ENCODE results near the gene ALDH4A1.

Gene ALDH4A1

GRCh38 chr1:18922319-18922726, 20.0 kb upstream of the ALDH4A1 start:
- no peak for DNase-seq

- DNase-seq: no peak
These were observed 19.3 kb upstream of the ALDH4A1 start for GRCh38 chr1:18921516-18922251.

DNA sequence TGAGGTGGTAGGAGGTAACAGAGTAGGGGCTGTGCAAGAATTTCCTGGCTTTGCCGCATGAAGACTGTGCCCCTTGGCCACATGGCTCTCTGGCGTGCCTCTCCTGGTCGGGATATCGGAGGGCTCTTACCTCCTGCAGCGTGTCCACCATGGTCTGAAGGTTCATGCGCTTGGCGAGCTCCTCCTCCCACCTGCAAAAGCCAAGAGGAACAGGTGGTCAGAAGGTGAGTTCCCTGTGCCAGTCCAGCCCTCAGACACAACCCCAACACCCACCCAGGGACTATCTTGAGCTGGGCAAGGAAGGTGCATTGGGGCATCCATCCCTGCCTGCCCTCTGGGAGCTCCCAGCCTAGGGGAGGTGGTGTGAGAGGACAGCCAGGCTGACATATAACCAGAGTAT, 18.6 kb upstream of the ALDH4A1 start:
- DNase-seq: no peak

- no peak for DNase-seq
These were observed 17.6 kb upstream of the ALDH4A1 start for GRCh38 chr1:18919956-18920355.

- no peak for DNase-seq
These were observed 17.0 kb upstream of the ALDH4A1 start for GRCh38 chr1:18919197-18919905.

- DNase-seq: no peak
These were observed 16.1 kb upstream of the ALDH4A1 start for GRCh38 chr1:18918417-18918816.

DNA sequence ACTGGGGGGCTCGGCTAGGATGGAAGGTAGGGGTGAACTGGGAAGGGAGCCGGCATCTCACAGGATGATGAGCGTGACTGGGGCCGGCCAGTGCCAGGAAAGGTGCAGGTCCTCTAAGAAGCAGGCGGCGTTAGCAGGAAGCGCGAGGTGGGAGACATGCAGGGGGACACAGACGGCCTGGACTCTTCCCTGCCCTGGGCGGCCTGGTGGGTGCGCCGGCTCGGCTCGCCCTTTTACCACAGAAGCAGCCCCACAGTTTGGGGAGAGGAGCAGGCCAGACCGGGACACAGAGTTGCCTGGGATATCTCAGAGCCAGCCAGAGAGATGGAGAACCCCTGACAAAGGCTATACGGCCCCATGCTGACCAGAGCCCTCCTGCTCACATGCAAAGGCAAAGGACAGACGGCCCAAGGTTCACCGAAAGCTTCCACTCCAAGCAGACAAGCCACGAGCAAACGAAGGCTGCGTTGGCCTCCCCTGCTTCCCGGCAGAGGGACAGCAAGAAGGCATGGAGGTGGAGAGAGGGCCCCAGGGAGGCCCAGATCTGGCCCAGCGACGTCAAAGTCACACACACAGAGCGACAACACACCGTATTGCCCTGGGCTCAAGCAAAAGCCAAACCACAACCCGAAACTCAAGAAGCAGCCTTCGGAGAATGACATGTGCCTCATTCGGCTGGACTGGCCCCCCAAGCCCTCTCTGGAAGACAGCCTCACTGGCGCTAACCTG, 14.9 kb upstream of the ALDH4A1 start:
- no peak for DNase-seq

DNA sequence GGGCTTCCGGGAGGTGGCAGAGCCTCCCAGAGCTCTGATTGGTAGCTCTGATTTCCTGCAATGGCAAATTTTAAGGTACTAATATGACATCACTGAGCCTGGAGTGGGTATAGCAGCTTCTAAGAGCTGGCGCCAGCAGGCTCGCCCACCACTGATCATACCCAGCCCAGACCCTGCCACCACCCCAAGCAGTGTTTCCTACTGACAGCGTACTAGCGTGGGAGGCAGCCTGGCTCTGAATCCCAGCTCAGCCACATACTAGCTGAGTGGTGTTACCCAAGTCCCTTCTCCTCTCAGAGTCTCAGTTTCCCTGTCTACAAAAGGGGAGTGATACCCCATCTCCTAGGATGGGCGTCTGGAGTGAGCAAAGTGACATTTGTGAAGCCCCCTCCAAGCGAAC, 13.0 kb upstream of the ALDH4A1 start:
- DNase-seq: no peak

DNA sequence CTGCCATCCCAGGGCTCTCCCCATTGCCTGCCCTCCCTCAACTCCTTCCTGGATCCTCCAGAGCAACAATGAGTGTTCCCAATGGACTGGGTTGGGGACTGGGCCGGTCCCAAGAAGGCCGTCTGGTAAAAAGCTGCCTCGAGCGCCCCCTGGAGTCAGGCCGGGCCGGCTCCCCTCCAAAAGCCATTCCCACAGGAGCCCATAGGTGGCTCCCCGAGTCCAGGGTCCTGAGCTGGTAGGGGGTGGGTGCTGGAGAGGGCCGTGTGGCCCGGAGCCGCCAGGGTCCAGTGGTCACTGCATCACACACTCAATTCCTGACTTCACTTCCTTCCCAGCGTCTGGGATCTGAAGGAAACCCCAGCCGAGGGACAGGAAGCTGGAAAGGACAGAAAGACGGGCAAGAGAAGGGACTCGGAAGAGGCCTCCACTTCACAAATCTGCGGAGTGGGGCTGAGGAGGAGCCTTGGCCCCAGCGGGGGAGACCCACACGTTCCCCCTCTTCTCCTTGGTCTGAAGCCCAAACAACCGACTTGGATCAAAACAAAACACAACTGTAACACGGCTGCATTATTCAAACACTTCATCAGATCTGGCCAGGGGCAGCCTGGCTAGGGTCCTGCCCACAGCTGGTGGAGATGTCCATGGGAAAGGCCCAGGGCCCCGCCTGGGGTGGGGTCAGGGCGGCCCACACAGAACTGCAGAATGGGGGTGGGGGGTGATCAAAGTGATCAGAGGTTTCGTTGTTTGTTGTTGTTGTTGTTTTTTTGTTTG, 10.9 kb upstream of the ALDH4A1 start:
- DNase-seq: no peak

DNA sequence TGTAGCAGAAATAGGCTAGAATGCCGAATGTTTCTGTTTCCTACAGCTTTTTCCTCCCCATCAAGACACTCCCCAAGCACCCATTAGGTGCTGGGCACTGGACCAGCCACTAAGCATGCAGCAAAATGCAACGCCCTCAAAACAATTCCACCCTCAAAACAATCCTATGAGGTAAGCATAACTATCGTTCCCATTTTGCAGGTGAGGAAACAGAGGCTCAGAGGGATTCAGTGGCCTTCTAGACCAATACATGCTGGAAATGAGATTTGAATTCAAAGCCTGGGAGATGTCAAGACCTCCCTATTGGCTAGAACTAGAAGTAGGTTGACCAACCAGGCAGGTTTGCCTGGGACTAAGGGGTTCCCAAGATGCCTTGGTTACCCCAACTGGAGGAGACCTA, 10.2 kb upstream of the ALDH4A1 start:
- no peak for DNase-seq

- DNase-seq: no peak
These were observed 6.8 kb upstream of the ALDH4A1 start for GRCh38 chr1:18908911-18909771.

- no peak for DNase-seq
These were observed 5.8 kb upstream of the ALDH4A1 start for GRCh38 chr1:18907917-18908845.

DNA sequence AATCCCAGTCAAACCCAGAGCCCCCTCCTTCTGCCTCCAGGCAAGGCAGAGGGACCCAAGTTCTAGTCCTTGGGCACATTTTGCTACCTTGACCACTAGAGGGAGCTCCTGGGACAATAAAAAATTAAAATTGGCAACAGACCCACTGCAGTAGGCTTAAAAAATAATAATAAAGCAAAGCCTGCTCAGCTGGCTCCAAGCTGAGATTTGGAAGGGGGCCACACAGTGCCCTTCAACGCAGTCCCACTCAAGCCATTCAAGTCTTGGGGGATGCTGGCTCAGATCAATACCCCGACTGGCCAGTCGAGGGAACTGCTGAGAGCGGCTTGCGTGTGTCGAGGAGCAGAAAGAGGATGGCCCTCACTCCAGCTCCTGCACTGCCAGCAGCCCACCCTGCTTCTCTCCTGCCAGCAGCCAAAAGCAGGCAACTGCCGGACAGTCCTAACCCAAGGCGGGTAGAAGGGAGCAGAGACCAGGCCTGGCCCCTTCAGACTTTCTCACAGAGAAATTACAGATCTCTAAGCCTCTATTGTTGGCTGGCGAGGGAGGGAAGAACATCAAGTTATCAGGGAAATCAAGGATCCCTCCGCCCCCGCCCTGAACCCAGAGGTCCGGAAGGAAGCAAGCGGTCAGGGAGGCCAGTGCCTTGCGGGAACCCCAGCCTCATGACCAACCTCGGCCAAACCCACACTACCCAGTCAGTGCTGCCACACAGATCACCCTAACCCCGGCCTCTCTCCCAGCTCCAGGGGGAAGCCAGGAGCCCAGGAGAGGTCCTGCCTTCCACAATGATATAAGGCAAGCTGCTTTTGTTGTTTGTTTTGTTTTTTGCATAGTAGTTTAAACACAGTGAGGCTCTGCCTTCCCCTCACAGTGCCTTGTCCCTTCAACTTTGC, 4.9 kb upstream of the ALDH4A1 start:
- peak; percentile 34 for DNase-seq

GRCh38 chr1:18903291-18903756, 969 bp upstream of the ALDH4A1 start:
- DNase-seq: no peak

GRCh38 chr1:18901952-18902522, 318 bp downstream of the ALDH4A1 start:
- DNase-seq: no peak

GRCh38 chr1:18901147-18901951, 1.0 kb downstream of the ALDH4A1 start:
- DNase-seq: no peak

- DNase-seq: no peak
These were observed 2.0 kb downstream of the ALDH4A1 start for GRCh38 chr1:18900303-18900841.

DNA sequence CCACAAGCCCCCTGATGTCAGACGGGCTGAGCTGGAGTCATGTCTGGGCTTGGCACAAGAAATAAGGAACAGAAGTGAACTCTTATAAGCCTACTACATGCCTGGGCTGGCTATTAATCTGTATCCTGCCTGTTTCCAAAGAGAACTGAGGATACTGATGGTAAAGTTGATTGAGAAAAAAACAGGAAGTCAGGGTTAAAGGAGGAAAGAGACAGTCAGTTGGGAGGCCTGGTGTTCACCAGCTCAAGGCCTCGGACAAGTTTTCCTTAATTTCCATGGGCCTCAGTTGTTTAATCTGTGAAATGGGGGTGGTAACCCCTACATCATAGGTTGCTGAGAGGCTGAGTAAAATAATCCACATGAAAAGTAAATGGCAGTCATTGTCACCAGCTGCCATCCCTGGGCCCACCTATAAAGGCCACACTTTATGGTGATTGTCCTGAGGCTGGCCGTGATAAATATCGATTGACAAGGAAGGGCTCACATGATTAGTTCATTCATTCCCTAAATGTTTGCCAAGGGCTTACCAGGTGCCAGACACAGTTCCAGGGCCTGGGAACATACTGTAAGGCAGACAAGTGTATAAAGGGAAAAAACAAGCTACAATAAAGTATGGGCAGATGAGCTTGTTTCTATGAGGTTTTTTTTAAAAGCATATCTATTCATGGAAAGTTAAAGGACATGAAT, 2.8 kb downstream of the ALDH4A1 start:
- no peak for DNase-seq
